C4-2B (cell line): ENCODE results near the gene CLIP2.
"Not testable (repeated sequence)": the region's sequence is repeated elsewhere in the genome, so short reads cannot be mapped to it uniquely, and the experiment has no call there.

Experiments
- ZFX ChIP-seq: fragments of 450-650 bp; IDR thresholded peaks from 2 replicates; pipeline ENCODE4 v1.6.1; 2017
- TF ChIP-seq, protein P1 (sequence below): fragments of 450-650 bp; conservative IDR thresholded peaks from 2 replicates; pipeline ENCODE4 v1.5.1; 2017; ENCODE audit warnings: mild to moderate bottlenecking

DNA sequence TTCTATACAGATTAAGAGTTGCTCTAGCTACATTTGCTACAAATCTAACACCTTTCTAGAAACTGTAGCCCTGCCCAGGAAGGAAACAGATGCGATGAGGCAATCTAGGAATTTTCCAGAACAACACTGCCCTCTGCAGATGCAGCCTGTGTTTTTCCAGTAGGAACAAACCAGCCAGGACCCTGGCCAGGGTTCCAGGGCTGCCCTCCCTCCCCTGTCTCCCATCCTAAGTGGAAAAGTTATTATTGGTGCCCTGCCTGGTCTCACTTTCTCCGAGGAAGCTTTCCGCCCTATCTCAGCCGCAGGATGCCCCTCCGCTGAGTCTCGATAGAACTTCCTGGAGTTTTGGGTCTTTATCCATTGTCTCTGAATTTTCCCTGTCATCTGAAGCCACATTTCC, 104.5 kb downstream of the CLIP2 start:
- TF ChIP-seq, protein P1, sequence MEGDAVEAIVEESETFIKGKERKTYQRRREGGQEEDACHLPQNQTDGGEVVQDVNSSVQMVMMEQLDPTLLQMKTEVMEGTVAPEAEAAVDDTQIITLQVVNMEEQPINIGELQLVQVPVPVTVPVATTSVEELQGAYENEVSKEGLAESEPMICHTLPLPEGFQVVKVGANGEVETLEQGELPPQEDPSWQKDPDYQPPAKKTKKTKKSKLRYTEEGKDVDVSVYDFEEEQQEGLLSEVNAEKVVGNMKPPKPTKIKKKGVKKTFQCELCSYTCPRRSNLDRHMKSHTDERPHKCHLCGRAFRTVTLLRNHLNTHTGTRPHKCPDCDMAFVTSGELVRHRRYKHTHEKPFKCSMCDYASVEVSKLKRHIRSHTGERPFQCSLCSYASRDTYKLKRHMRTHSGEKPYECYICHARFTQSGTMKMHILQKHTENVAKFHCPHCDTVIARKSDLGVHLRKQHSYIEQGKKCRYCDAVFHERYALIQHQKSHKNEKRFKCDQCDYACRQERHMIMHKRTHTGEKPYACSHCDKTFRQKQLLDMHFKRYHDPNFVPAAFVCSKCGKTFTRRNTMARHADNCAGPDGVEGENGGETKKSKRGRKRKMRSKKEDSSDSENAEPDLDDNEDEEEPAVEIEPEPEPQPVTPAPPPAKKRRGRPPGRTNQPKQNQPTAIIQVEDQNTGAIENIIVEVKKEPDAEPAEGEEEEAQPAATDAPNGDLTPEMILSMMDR, result not testable (repeated sequence)
- not testable (repeated sequence) for TF ChIP-seq ZFX
